Lung (tissue), 16 donors: Measurements from ENCODE around the gene RIGI. TPM values are rescaled to one million over a fixed set of nuclear protein-coding genes. Genes with fewer than 3 reads are reported as not detected.

Experiments used
- ATAC-seq: fragments of 200-7000 bp; cut with Tn5 transposase; one replicate; pipeline ENCODE4 v1.9.1; 2020; ENCODE audit warnings: moderate number of reproducible peaks; ENCODE audit not compliant: insufficient read depth, low FRiP score
- DNase-seq, 3 donors: peaks; one replicate each; pipeline ENCODE4 v3.0.0-alpha.2; 2013 to 2017
- H3K27ac ChIP-seq, 2 donors: one replicate each; pipeline ENCODE4 v1.5.1; 2013; ENCODE audit warnings: mild to moderate bottlenecking in 2 of 2, moderate library complexity in 2 of 2, control low read depth in 1 of 2, inconsistent platforms in 1 of 2, low read depth in 1 of 2, low read length in 1 of 2
- H3K27me3 ChIP-seq, 3 donors: one replicate each; pipeline ENCODE4 v1.5.1; 2013; ENCODE audit warnings: low read length in 2 of 3; ENCODE audit not compliant: control insufficient read depth in 3 of 3, insufficient read depth in 3 of 3
- H3K36me3 ChIP-seq, 4 donors: one replicate each; pipeline ENCODE4 v1.5.1; 2013; ENCODE audit warnings: low read length in 4 of 4, mild to moderate bottlenecking in 1 of 4, moderate library complexity in 1 of 4; ENCODE audit not compliant: control insufficient read depth in 4 of 4, insufficient read depth in 4 of 4
- H3K4me1 ChIP-seq, 5 donors: one replicate each; pipeline ENCODE4 v1.5.1; 2013; ENCODE audit warnings: low read length in 5 of 5, mild to moderate bottlenecking in 2 of 5, moderate library complexity in 1 of 5; ENCODE audit not compliant: control insufficient read depth in 5 of 5, insufficient read depth in 5 of 5
- H3K4me3 ChIP-seq: one replicate; pipeline ENCODE4 v1.5.1; 2013; ENCODE audit warnings: mild to moderate bottlenecking, control low read depth, moderate library complexity
- H3K9ac ChIP-seq, 2 donors: one replicate each; pipeline ENCODE4 v1.5.1; 2013; ENCODE audit warnings: low read length in 2 of 2, control low read depth in 1 of 2; ENCODE audit not compliant: insufficient read depth in 1 of 2
- H3K9me3 ChIP-seq, 4 donors: one replicate each; pipeline ENCODE4 v1.5.1; 2013; ENCODE audit warnings: low read length in 3 of 4, mild to moderate bottlenecking in 1 of 4, moderate library complexity in 1 of 4; ENCODE audit not compliant: control insufficient read depth in 4 of 4, insufficient read depth in 3 of 4
- WGBS, 2 donors: extraction: QIAGEN DNeasy Blood & Tissue Kit; methylation state at CpG; one replicate each; pipeline ENCODE4 v1.1.7; 2013; 5-methylcytosine and 5-hydroxymethylcytosine counted together
- long read RNA-seq, 5 donors: transcript quantifications; one replicate each; lab custom pipeline, GENCODE V29; 2026
- polyA plus RNA-seq, 2 donors: library from polyadenylated mRNA; stranded (reverse); fragments of 200-250 nt; gene quantifications; one replicate each; pipeline ENCODE4 v1.2.1, GENCODE V29; 2013
- total RNA-seq, 2 donors: library from RNA; depleted of rRNA in 1 of 2; stranded (reverse); fragments of >200 nt in 1 of 2; gene quantifications; one replicate each; pipeline ENCODE4 v1.2.1, GENCODE V29; 2014 to 2021
- TF ChIP-seq, protein P1 (sequence below): IDR thresholded peaks from 2 replicates; pipeline ENCODE4 v1.5.1; 2012; ENCODE audit warnings: mild to moderate bottlenecking; ENCODE audit errors: control extremely low read depth, extremely low read depth
- donor health status: control.
- donor health status: control.
- donor health status: Bipolar disorder and iron deficiency.
- donor health status: healthy.
- donor health status: DM: yes; HTN: yes; CAD: no.

Gene RIGI
- total RNA-seq = 10 to 100 TPM in 1 of 2 donors, 1 to 10 TPM in 1; 8.5 to 17.9 TPM
- 1 to 10 TPM; 4.8 to 9.2 TPM for polyA plus RNA-seq
- long read RNA-seq, donor 1 = 0 reads
- long read RNA-seq, donor 2 = 0 reads
- long read RNA-seq, donor 3, full-length matches to known transcripts = 1 of 1 reads
- long read RNA-seq, donor 3, partial matches to known transcripts = 0 of 1 reads
- long read RNA-seq, donor 3, other reads (novel, unspliced or antisense) = 0 of 1 reads
- long read RNA-seq, donor 4 = 0 reads
- long read RNA-seq, donor 5, full-length matches to known transcripts = 1 of 12 reads
- long read RNA-seq, donor 5, partial matches to known transcripts = 11 of 12 reads
- long read RNA-seq, donor 5, other reads (novel, unspliced or antisense) = 0 of 12 reads

DNA sequence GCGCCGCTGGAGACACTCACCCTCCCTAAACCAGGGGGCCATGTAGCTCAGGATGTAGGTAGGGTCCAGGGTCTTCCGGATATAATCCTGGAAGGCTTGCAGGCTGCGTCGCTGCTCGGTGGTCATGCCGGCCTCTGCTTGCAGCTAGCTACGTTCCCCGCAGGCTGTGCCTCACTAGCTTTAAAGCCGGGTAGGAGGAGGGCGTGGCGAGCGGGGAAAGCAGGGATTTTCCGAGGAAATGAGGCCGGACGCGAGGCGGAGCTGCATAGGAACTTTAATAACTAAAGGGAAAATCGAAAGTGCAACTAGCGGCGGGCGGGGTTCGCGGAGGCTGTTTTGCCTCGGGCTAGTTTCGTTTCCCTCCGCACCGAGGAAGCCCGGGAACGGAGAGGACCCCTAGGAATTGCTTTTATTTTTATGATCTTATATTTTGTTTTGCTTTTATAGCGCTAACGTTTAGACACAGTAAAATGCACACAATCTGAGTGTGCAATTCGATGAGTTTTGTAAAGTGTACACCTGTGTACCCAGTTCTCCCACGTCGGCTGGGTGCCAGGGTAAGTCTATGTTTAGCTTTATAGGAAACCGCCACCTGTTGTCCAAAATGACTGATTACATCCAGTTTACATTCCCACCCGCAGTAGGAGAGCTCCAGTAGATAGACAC, at the start of gene RIGI:
RIGI (minus strand) TSS at position 156 of the 666 bp plus-strand sequence; CDS start at position 126, 30 bp downstream.
- H3K9me3 ChIP-seq = no peaks in the 10 kb centered on the region
- ATAC-seq (peak; percentile 92), DNase-seq (peak; percentile 95 to 97 (median 96))
- peak within 1 kb of the TSS; percentile 69 for H3K4me3 ChIP-seq
- peaks cover 0 to 1% (median 0%) of the 10 kb centered on the region in 4 donors for H3K36me3 ChIP-seq
- H3K27ac ChIP-seq = peak within 1 kb of the TSS; percentile 46 to 92
- peak within 1 kb of the TSS; percentile 52 to 96 for H3K9ac ChIP-seq
- WGBS, 2 donors = 0 to 1% methylated on average over 37 of the region's 37 CpGs
- H3K4me1 ChIP-seq = peaks cover 0 to 19% (median 4%) of the 10 kb centered on the region in 5 donors
- TF ChIP-seq, protein P1, sequence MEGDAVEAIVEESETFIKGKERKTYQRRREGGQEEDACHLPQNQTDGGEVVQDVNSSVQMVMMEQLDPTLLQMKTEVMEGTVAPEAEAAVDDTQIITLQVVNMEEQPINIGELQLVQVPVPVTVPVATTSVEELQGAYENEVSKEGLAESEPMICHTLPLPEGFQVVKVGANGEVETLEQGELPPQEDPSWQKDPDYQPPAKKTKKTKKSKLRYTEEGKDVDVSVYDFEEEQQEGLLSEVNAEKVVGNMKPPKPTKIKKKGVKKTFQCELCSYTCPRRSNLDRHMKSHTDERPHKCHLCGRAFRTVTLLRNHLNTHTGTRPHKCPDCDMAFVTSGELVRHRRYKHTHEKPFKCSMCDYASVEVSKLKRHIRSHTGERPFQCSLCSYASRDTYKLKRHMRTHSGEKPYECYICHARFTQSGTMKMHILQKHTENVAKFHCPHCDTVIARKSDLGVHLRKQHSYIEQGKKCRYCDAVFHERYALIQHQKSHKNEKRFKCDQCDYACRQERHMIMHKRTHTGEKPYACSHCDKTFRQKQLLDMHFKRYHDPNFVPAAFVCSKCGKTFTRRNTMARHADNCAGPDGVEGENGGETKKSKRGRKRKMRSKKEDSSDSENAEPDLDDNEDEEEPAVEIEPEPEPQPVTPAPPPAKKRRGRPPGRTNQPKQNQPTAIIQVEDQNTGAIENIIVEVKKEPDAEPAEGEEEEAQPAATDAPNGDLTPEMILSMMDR = peak; percentile 31
- H3K27me3 ChIP-seq = no peaks in the 10 kb centered on the region

DNA sequence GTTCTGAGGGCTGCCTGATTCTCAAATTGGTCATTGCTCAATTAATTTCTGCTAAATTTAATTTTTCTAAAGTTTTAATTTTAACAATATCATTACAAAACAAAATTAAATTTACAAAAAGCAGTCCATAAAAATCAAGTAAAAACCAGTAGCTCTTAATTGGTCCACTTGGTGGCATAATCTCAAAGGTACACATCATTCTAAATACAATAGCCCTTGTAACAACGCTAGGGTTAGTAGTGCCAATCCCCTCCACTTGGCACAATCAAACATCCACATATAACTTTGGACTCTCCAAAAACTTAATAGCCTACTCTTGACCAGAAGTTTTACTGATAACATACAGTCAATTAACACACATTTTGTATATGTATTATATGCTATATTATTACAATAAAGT, 48.9 kb upstream of the RIGI start:
- Histone ChIP-seq H3K27me3 (peaks cover 0 to 10% (median 0%) of the 10 kb centered on the region in 3 donors), H3K4me3 (no peak overlapping the region), H3K36me3 (peaks cover 0 to 3% (median 1%) of the 10 kb centered on the region in 4 donors), H3K9me3 (no peaks in the 10 kb centered on the region), H3K27ac (no peak overlapping the region), H3K4me1 (peaks cover 0 to 21% (median 5%) of the 10 kb centered on the region in 5 donors), H3K9ac (no peak overlapping the region)
- DNase-seq = no peak
- ATAC-seq = no peak
- WGBS, 2 donors = 40 to 76% methylated on average over 1 of the region's 1 CpG
- TF ChIP-seq, protein P1 = no peak

DNA sequence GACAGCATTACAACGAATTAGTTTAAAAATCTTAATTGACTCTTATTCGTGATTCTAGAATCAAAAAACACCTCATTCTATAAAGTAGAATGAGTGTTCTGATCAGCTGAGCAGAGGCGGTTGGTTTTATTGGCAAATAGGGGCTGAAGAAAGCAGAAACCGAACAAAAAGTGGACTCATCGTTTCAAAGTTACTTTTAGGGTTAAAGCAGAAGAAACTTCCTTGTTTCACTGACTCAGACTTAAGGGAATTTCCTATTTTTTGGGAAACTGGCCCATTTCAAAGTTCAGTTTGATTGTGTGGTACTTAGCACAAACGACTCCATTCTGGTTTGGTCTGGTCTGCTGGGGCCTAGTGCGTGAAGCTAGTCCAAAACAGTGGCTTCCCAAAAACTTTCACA, 47.8 kb upstream of the RIGI start:
- H3K4me1 ChIP-seq = peaks cover 0 to 21% (median 5%) of the 10 kb centered on the region in 5 donors
- TF ChIP-seq, protein P1 = no peak
- ATAC-seq = no peak
- no peaks in the 10 kb centered on the region for H3K9me3 ChIP-seq
- H3K27me3 ChIP-seq = peaks cover 0 to 7% (median 0%) of the 10 kb centered on the region in 3 donors
- 86 to 87% methylated on average over 7 of the region's 7 CpGs for WGBS, 2 donors
- no peak overlapping the region for H3K27ac ChIP-seq
- no peak overlapping the region for H3K4me3 ChIP-seq
- no peak for DNase-seq
- H3K9ac ChIP-seq = no peak overlapping the region
- H3K36me3 ChIP-seq = peaks cover 0 to 4% (median 2%) of the 10 kb centered on the region in 4 donors
